HG03025 (cell line): Measurements from ENCODE around the gene CEP170.
"Not testable (repeated sequence)": the region's sequence is repeated elsewhere in the genome, so short reads cannot be mapped to it uniquely, and the experiment has no call there.

Source experiments
- ATAC-seq: cut with Tn5 transposase; IDR thresholded peaks from one replicate; pipeline ENCODE4 v1.9.1; 2021; ENCODE audit warnings: mild to moderate bottlenecking, moderate library complexity; ENCODE audit not compliant: unreplicated experiment, low FRiP score

The CEP170 gene

DNA sequence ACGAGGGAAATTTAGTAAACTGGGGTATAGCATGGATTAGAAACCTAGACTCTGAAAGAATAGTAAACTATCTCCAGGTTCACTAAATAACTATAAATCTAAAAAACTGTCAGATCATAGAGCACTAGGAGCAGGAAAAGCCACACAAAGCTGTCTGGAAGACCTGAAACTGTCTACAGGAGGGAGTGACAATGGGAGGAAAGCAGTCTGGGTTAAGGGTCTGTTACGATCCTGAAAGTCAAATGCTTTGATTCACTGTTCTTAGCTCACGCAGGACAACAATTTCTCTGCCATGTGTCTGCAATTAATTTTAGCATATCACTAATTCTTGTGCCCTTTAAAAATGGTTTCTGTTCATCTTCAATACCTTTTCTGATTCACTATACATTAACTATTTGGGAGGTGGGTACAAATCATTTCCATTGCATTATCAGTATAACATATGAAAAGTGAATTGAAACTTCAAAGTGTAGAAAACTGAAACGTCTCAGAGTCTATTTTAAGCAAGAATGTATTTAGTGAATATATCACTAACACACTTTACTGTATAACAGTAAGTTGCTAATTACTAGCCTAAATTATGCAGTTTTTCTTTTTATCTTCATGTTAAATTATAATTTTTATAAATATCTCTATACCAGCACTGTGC is 18.4 kb downstream of the CEP170 start:
- no peak for ATAC-seq

DNA sequence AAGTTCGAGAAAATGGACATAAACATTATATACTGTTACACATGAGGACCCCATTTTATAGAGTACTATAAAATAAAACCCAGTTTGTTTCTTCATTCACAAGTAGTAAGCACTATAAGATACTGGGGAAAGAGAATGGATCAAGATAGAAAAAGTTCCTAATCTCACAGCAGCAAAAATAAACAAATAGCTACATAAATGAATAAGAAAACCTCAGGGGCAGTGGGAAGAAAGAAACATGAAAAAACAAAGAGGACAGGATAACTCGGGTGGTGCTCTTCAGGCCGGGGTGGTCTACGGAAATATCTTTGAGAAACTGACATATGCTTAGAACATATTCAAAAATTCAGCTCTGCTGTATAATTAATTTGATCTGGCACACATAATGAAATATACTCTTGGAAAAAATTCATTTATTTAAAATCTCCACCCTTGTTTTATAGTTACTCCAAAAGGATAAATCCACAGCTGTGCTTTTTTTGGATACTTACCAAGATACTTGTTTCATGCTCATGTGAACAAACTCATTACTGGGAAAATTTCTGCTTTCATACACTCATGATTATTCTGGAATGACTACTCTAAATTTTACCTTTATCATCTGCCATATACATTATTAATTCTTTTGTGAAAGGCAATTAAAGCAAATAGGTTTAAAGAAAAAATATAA is 20.0 kb downstream of the CEP170 start:
- ATAC-seq, result no peak

DNA sequence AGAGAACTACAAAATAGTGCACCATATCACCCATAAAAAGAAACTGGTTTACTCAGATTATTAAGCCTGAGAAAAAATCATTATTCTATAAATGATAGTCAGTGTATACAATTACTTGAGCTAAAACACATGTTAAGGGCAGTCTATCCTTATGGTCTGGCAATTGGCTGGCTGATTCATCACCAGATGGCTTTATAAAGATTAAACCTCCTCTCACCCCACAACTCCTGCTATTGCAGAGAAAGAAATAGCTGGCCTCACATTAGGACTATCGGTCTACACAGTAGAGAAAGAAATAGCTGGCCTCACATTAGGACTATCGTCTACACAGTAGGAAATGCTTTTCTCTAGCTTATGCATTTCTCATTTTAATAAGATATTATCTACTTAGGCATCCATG is 21.2 kb downstream of the CEP170 start:
- no peak for ATAC-seq

DNA sequence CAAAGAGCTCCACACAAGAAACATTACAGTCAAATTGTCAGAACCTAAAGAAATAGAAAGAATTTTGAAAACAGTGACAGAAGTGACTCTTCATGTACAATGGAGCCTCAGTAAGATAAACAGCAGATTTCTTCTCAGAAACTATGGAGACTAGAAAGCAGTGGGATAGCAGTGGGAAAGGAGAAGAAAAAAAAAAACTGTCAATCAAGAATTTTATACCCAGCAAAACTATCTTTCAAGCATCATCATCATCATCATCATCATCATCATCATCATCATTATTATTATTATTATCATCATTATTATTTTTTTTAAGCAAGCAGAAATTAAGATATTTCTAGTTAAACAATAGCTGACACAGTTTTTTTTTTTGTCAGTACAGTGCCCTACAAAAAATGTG is 24.2 kb downstream of the CEP170 start:
- no peak for ATAC-seq

DNA sequence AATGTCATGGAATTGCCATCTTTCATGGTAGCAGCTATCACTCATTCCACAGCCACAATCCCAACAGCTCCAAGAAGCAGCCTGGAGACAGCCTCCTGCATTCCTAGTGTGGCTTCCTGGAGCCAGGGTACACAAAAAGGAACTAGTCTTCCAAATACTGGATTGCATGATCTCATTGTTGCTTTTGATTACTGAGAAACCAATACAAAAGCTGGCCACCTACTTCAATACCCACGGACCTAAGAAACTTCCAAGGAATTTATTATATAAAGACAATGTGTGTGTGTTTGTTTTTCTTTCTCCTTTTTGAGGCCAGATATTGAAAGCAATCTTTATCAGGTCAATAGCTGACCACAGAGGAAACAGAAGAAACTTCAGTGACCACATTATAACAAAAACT is 25.6 kb downstream of the CEP170 start:
- ATAC-seq, result no peak

DNA sequence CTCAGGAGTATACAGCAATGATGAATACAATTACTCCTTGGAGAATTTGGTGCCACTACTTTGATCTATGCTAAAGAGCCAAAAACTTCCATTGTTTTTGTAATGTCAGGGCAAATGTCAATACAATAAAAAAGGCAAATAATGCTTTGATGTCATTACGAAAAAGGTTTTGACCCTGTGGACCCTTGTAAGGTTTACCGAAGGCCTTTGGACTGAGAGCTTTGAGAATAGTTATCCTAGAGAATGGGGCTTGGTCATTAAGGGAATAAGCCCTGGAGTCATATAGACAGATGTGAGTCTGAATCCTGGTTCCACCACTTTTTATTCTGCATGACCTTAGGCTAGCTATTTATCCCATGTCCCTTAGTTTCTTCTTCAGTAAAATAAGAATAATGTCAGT is 27.5 kb downstream of the CEP170 start:
- no peak for ATAC-seq

DNA sequence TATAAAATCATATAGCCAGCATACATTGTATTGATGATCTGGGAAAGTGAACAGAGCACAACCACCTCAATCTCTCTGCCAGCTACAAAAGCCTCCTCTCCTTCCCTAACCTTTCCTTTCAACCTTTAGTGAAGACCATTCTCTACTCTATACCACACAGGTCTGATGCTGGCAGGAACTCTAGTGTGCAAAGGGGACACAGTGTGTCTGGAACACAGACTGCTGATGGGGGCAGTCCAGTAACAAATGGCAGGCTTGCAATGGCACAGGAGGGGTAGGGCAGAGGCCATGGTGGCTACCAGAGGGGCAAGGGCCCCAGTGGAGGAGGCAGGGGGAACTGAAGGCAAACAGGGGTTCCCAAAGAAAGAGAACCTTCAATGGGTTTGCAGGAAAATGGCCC is 37.0 kb downstream of the CEP170 start:
- ATAC-seq, result no peak

DNA sequence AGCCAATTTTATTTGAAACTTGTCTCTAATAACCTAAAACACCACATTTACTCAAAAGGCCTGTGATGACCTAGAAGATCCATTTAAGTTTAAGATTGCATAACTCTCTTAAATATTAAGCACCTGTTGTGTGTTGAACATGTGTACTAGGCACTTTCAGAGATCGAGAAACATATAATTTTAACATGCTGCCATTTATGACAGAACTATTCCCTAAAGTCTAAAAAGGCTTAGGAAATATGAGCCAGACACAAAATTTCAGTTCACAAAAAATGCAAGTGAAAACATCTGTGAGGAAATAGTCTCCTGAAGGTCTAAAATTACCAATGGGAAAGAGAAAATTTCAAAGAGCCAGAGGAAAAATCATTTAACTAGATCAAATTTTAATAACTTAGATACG is 37.7 kb downstream of the CEP170 start:
- no peak for ATAC-seq

DNA sequence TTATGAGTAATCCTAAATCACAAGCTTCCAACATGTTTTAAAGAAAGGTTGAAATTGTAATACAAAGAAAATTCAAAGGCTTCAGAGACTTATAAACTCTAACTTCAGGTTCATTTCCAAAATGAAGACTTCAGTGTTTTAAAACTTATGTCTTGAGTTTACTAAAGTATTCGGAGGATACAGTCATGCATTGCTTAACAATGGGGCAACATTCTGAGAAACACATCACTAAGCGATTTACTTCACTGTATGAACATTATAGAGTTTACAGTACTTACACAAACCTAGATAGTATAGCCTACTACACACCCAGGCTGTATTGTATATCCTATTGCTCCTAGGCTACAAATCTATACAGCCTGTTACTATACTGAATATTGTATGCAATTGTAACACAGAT is 38.3 kb downstream of the CEP170 start:
- ATAC-seq, result no peak

DNA sequence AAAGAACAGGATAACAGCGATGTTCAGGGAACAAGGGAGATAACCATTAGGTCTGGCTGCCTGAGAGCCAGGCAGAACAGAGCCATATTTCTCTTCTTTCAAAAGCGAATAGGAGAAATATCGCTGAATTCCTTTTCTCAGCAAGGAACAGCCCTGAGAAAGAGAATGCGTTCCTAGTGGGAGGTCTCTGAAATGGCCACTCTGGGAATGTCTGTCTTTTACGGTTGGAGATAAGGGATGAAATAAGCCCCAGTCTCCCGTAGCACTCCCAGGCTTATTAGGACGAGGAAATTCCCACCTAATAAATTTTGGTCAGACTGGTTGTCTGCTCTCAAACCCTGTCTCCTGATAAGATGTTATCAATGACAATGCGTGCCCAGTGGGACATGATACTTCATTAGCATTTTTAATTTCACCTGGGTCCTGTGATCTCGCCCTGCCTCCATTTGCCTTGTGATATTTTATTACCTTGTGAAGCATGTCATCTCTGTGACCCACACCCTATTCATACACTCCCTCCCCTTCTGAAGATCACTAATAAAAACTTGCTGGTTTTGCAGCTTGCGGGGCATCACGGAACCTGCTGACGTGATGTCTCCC is 39.7 kb downstream of the CEP170 start:
- ATAC-seq, result not testable (repeated sequence)

DNA sequence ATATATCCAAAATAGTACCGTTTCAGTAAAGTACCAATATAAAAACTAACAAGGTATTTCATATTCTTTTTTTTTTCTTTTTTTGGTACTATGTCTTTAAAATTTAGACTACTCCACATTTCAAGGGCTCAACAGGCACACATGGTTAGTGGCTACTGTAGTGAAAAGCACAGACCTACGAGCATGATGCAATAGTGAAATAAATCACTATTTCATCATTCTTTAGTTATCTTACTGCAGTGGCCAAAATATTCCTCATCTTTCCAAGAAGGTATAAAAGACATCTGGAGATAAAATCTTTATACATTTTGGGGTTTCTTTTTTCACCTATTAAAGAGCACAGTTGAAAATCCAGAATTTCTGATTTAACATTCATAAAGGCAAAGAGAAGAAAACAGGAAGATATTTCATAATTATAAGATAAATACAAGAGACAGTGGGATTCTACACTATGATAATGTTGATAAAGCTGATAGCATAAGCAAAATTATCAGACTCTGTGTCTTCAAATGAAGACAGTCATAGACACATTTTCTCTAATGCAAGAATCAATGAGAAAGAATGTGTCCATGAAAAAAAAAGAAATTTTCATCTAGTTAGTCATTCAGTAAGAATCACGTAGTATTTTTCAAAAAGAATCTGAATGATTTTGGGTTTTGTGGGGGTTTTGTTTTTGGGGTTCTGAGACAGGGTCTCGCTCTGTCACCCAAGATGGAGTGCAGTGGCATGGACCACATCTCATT is 41.9 kb downstream of the CEP170 start:
- no peak for ATAC-seq

DNA sequence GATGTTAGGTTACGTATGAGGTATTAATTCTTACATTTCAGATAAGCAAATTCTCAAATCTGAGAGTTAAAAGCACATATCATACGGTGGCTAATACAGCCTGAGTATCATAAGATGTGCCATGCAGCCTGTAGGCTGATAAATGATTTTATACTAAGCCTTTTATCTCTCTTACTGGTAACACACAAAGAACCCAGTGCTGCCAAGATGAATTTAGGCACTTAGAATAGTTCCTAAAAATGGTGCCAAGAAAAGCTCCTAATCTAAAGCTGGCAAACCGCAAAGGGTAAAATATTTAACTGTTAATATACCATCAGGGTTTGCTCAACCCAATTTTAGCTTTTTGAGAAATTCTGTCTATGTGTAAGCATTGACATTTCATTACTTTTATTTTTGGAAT is 43.1 kb downstream of the CEP170 start:
- not testable (repeated sequence) for ATAC-seq

DNA sequence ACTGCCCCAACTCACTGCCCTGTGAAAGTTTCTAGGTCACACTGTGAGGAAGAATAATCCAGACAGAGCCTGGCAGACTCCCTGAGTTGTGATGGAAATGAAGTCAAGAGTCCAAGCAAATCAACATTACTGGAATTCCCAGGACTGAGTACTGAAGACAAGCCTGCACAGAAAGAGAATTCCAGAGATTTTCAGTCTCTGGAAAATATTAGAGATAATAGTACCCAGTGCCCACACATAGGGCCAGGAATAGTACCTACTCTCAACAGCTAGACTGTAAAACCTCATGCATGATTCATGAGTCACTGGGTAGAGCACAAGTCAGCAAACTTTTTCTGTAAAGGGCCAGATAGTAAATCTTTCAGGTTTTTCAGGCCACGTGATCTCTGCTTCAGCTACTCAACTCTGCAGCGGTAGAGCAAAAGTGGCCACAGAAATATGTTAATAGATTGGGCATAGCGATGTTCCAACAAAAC is 50.0 kb downstream of the CEP170 start:
- not testable (repeated sequence) for ATAC-seq

DNA sequence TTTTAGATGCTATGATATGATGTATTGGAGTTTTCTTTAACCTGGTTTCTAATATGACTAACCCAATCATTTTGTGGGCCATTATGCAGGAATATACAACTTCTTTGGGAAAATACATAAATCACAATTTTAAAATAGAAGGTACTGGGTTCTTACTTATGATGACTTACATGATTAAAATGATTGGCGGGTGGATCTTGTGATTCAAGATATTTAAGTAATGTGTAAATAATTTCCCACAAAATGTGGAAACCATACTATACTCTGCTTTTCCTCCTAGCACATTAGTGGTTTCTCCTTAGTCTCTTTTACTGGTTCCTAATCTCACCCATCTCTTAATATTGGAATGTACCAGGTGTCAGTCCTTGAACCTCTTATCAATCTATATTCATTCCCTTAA is 50.7 kb downstream of the CEP170 start:
- not testable (repeated sequence) for ATAC-seq

DNA sequence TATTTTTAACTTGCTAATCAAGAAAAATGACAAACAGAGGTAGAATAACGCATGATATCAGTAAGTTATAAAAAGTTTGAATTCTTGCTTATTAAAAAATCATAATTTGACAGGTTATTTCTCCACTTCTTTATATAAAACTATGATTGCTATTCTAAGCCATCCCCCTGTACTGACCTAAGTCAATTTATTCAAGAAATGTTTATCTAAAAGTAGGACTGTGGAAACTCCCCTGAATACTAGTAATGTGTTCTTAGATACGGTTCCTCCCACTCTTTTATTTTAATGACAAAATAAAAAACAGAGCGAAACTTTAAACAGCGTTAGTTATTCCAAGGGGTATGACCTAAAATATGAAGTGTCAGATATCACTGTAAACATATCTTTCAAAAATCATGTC is 51.9 kb downstream of the CEP170 start:
- not testable (repeated sequence) for ATAC-seq

DNA sequence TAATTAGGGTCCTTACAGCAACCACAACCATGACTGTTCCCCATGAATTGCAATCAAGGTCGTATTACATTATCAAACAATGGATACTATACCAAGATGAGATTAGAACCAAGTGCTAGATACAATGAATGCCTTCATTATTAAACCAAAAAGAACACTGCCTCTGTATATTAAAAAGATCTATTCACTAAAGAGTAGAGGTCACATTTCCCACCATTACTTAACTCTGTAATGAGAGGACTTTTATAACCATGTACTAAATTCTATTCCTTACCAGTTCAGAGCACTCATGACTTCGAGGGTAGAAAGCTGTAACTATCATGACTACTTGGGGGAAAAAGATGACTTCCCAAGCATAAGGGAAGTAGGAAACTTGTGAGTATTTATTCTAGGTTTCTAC is 53.8 kb downstream of the CEP170 start:
- ATAC-seq, result not testable (repeated sequence)

DNA sequence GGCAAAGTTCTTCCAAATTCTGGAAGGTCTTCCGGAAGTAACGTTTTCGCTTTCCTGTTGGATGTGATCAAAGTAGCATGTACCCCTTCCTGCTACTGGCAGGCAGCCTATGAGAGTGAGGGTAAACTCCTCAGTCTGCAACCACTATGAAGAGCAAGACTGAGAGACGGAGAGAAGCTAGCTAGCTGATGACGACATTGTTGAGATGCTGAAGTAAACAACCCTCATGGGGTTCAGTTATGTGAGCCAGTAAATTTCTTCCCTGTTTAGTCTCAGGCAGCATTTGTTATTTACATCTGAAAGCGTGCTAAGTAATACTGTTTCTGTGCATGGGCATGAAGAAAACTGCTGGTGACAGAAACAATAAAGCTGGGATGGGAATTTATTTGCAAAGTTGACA is 57.6 kb downstream of the CEP170 start:
- not testable (repeated sequence) for ATAC-seq

DNA sequence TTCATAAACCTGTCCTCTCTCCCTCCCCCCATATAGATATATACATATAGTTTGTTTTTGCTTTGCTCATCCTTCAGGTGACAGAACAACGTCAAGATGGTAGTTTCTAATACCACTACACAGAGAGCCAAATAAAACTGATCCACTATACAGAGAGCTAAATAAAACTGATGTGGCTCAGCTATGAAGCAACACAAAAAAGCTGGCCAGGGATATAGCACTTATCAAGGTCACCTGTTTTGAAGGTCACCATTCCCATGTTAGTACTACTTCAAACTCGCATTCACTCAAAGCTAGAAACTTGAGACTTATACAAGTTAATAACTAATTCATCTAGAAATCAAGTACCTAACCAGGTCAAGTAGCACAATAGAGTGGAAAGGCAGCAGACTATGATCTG is 61.8 kb downstream of the CEP170 start:
- ATAC-seq, result not testable (repeated sequence)

DNA sequence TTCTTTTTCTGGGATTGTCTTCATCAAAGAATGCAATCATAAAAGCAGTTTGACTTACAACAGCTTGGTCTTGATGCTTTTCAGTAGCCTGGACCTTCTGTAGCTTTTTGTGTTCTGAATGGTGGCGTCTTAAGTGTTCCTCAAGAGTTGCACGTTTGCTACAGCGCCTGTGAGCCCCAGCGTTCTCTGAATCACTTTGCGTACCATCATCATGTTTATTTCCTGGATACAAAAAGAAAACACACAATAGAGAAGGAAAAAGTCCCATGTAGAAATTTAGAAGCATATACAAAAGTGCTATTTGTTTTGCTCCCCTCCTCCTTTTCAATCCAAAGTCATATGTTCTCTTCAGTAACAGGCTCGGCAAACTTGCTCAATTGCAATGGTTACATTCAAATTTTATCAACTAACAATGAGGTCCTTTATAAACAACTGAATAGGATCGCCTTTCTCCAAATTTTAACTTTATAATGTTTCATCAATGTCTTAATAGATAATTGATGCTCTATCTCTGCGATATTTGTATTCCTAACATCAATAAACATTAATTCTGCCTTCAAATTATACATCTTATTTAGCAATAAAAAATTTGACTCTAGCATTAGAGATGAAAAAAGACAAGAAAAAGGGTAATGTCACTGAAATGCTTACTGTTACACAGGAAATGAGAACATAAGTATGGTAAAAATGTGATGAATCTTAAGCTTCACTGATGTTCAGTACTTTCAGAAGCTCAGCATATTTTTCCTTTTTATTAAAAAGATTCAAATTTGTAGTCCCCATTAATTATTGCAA is 68.7 kb downstream of the CEP170 start:
- not testable (repeated sequence) for ATAC-seq

DNA sequence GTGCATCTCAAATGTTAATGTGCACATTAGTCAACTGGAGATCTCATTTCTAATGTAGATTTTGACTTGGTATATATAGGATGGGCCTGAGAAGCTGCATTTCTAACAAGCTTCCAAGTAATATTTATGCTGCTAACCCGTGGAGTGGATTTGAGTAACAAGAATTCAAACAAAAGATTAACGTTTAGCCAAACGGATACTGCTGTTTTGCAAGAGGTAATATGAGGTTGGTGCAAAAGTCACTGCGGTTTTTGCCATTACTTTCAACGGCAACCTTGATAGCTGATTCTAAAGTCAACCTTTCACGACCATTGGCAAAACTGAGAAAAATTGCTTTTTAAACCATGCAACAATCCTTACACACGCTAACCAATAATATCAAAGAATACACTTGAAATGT is 70.3 kb downstream of the CEP170 start:
- not testable (repeated sequence) for ATAC-seq
